Calu3 (cell line): ENCODE measurements around the gene CRACDL. TPM values are rescaled to one million over a fixed set of nuclear protein-coding genes. Genes with fewer than 3 reads are reported as not detected.
A peak's percentile ranks its signal among the peaks of the same experiment; 100 is the strongest.

ENCODE experiments used
- BruUV-seq: library from RNA; stranded (reverse); fragments of 400-500 nt; replicated peaks from 2 replicates; lab custom pipeline; 2021; lab: Mats Ljungman, UMichigan
- CTCF ChIA-PET: fragments of 300-600 bp; sonication (Branson Sonifier 250); formaldehyde crosslinking; loops from one replicate; lab custom pipeline; 2022; ENCODE audit warnings: antibody characterized with exemption; lab: Charles Lee
- DNase-seq: peaks from one replicate; pipeline ENCODE4 v3.0.0; 2022
- H3K27ac Mint-ChIP-seq: one replicate; pipeline ENCODE4 v1.8.0; 2022; ENCODE audit warnings: mixed read lengths; ENCODE audit not compliant: unreplicated experiment
- H3K27me3 Mint-ChIP-seq: one replicate; pipeline ENCODE4 v1.8.0; 2022; ENCODE audit warnings: mixed read lengths; ENCODE audit not compliant: unreplicated experiment
- H3K36me3 Mint-ChIP-seq: one replicate; pipeline ENCODE4 v1.8.0; 2022; ENCODE audit warnings: mild to moderate bottlenecking, moderate library complexity, mixed read lengths; ENCODE audit not compliant: insufficient read depth, unreplicated experiment
- H3K4me1 Mint-ChIP-seq: one replicate; pipeline ENCODE4 v1.8.0; 2022; ENCODE audit warnings: mild to moderate bottlenecking, low read depth, mixed read lengths; ENCODE audit not compliant: unreplicated experiment
- H3K4me3 Mint-ChIP-seq: one replicate; pipeline ENCODE4 v1.8.0; 2022; ENCODE audit warnings: mild to moderate bottlenecking, low read depth, moderate library complexity, mixed read lengths; ENCODE audit not compliant: unreplicated experiment
- H3K9me3 Mint-ChIP-seq: one replicate; pipeline ENCODE4 v1.8.0; 2022; ENCODE audit warnings: low read depth, mixed read lengths; ENCODE audit not compliant: unreplicated experiment
- intact Hi-C: fragments of 100-400 bp; cut with micrococcal nuclease; formaldehyde crosslinking; loops from one replicate; pipeline ENCODE4 v1.10.0; 2022; ENCODE audit not compliant: unreplicated experiment
- total RNA-seq: library from RNA; stranded (reverse); gene quantifications from 2 replicates; pipeline ENCODE4 v1.2.3, GENCODE V29; 2022
- TF ChIP-seq, protein P1 (sequence below): fragments of 200-600 bp; IDR thresholded peaks from one replicate; pipeline ENCODE4 v1.8.0; 2022; ENCODE audit warnings: antibody characterized with exemption; ENCODE audit not compliant: unreplicated experiment

The CRACDL gene
- total RNA-seq, 1 experiment from 2014 or later = 16.2 TPM

DNA sequence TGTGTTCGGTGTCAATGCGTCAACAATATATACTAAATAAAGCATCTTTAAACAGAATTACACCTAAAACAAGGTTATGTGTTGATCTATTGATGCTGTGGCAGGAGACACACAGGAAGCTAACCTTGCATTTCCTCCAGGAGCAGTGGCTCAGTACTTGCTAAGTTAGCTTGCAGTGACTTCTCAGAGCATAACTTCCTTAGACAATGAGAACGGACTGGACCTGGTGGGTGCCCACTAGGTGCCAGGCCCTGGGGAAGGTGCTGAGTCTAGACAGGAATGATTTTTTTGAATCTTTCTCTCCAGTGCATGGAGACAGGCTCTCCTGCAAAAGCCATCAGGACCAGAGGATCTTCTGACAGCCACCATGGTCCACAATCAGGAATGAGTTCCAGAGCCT is 131.3 kb downstream of the CRACDL start:
- no peak overlapping the region for H3K4me3 Mint-ChIP-seq
- H3K4me1 Mint-ChIP-seq = peaks cover 13% of the 10 kb centered on the region
- DNase-seq = no peak
- H3K36me3 Mint-ChIP-seq = peaks cover 4% of the 10 kb centered on the region
- no TSS peak for BruUV-seq
- TF ChIP-seq, protein P1, sequence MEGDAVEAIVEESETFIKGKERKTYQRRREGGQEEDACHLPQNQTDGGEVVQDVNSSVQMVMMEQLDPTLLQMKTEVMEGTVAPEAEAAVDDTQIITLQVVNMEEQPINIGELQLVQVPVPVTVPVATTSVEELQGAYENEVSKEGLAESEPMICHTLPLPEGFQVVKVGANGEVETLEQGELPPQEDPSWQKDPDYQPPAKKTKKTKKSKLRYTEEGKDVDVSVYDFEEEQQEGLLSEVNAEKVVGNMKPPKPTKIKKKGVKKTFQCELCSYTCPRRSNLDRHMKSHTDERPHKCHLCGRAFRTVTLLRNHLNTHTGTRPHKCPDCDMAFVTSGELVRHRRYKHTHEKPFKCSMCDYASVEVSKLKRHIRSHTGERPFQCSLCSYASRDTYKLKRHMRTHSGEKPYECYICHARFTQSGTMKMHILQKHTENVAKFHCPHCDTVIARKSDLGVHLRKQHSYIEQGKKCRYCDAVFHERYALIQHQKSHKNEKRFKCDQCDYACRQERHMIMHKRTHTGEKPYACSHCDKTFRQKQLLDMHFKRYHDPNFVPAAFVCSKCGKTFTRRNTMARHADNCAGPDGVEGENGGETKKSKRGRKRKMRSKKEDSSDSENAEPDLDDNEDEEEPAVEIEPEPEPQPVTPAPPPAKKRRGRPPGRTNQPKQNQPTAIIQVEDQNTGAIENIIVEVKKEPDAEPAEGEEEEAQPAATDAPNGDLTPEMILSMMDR = no peak
- H3K9me3 Mint-ChIP-seq = no peaks in the 10 kb centered on the region
- intact Hi-C loops = loop anchor here (10.0 kb wide), 1 partner anchor 70 kb away; the partner anchor contains the start of gene MGAT4A
- CTCF ChIA-PET = no interaction called here
- H3K27ac Mint-ChIP-seq = no peak overlapping the region
- H3K27me3 Mint-ChIP-seq = no peaks in the 10 kb centered on the region

DNA sequence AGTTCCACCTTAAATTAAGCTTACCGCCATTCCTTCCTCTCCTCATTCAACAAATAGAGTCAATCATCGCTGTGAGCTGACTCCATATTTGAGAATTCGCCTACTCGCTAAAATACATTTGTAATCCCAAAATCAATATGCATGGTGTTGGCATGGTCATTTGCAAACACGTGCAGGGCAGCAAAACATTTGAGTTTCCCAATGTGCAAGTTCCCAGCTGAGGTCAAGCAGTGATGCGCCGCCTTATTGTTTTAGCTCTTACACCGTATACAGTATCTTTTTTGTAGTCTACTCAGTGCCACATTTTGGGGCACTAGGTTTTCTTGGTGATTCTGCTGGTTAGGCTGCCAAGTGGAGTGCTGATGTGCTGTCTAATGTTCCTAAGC is 131.8 kb downstream of the CRACDL start:
- H3K36me3 Mint-ChIP-seq = peaks cover 4% of the 10 kb centered on the region
- CTCF ChIA-PET = interaction anchor here (1.2 kb wide), 1 partner anchor 155 kb away, joined by 5 read pairs; no protein-coding TSS in a partner anchor
- intact Hi-C loops = loop anchor here (10.0 kb wide), 1 partner anchor 69 kb away; the partner anchor contains the start of gene MGAT4A
- H3K27ac Mint-ChIP-seq = no peak overlapping the region
- TF ChIP-seq, protein P1 = no peak
- no peaks in the 10 kb centered on the region for H3K27me3 Mint-ChIP-seq
- no TSS peak for BruUV-seq
- DNase-seq = no peak
- no peaks in the 10 kb centered on the region for H3K9me3 Mint-ChIP-seq
- peaks cover 13% of the 10 kb centered on the region for H3K4me1 Mint-ChIP-seq
- no peak overlapping the region for H3K4me3 Mint-ChIP-seq

DNA sequence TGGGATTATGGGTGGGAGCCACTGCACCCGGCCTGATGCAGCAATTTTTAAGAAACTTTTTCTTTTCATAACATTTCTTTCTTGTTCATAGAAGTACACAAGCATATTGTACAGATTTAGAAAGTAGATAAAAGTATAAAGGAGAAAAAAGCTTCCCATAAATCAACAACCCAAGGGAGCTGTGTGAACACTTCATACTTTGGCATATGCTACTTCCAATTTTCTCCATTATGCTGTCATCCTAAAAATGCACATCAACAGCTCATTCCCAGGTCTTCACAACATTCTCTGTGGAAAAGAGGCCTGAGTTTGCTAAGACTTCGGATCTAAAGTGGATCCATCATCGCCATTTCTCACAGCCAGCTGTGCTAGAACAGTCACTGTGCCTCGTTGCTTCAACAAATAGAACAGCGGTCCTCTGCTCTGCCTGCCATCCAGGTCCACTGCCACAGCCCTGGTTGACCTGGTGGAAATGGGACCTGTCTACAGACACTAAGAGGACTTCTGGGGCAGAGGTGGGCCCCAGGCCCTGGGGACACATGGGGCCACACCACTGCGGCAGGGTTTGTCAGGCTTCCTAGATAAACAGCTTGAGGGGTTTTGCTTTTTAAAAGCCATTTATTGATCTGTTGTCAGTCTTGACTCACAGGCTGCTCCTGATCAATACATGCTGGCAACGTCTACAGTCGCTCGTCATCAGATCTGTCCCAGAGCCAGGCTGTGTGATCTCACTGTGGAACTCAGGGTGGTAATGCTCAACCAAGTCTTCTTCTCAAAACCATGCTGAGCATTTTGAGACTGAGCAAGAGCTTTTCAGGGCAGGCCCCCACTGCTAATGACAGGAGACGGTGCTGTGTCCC is 132.4 kb downstream of the CRACDL start:
- CTCF ChIA-PET = interaction anchor here (1.2 kb wide), 1 partner anchor 154 kb away, joined by 5 read pairs; no protein-coding TSS in a partner anchor
- H3K9me3 Mint-ChIP-seq = no peaks in the 10 kb centered on the region
- TF ChIP-seq, protein P1 = no peak
- H3K4me3 Mint-ChIP-seq = no peak overlapping the region
- H3K27me3 Mint-ChIP-seq = no peaks in the 10 kb centered on the region
- DNase-seq = peak; percentile 51
- intact Hi-C loops = loop anchor here (10.0 kb wide), 1 partner anchor 69 kb away; the partner anchor contains the start of gene MGAT4A
- no peak overlapping the region for H3K27ac Mint-ChIP-seq
- peaks cover 4% of the 10 kb centered on the region for H3K36me3 Mint-ChIP-seq
- peaks cover 13% of the 10 kb centered on the region for H3K4me1 Mint-ChIP-seq
- BruUV-seq = no TSS peak

DNA sequence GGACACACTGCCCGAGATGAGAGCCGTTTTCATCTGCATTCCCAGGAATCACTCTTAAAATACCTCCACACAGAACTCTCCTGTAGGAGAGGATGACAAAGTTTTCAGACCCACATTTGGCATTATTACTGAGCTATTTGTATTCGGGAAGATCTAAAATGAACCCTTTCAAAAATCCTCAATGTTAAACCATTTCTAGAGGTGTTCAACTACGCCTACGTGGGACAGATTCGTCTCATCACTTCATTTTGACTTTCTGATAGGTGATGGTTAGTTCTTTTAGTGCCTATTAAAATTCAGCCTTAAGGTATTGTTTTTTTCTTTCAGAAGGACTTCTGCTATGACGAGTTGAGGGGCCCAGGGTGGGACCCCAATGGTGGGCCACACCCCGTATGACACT is 133.7 kb downstream of the CRACDL start:
- intact Hi-C loops = loop anchor here (10.0 kb wide), 1 partner anchor 68 kb away; the partner anchor contains the start of gene MGAT4A
- peaks cover 4% of the 10 kb centered on the region for H3K36me3 Mint-ChIP-seq
- BruUV-seq = no TSS peak
- TF ChIP-seq, protein P1 = no peak
- H3K9me3 Mint-ChIP-seq = no peaks in the 10 kb centered on the region
- H3K27me3 Mint-ChIP-seq = no peaks in the 10 kb centered on the region
- CTCF ChIA-PET = no interaction called here
- H3K27ac Mint-ChIP-seq = no peak overlapping the region
- no peak for DNase-seq
- peaks cover 13% of the 10 kb centered on the region for H3K4me1 Mint-ChIP-seq
- no peak overlapping the region for H3K4me3 Mint-ChIP-seq
